HCT116 (cell line): ENCODE measurements around the gene KCND2. TPM values are rescaled to one million over a fixed set of nuclear protein-coding genes. Genes with fewer than 3 reads are reported as not detected.

Source experiments
- ATAC-seq: fragments of 200-7000 bp; cut with Tn5 transposase; 2 replicates; pipeline ENCODE4 v1.9.1; 2020; ENCODE audit warnings: mild to moderate bottlenecking, moderate library complexity
- BruUV-seq: library from RNA; stranded (reverse); fragments of 400-500 nt; replicated peaks from 2 replicates; lab custom pipeline; 2021; lab: Mats Ljungman, UMichigan
- CTCF ChIA-PET: fragments of 300-600 bp; sonication (Branson Sonifier 250); formaldehyde crosslinking; loops from one replicate; lab custom pipeline; 2021; ENCODE audit warnings: antibody characterized with exemption; lab: Charles Lee
- POLR2A ChIA-PET: fragments of 300-600, 350-600 bp; sonication (Branson Sonifier 250); formaldehyde crosslinking; loops from one replicate; lab custom pipeline; 2021; ENCODE audit warnings: antibody characterized with exemption; lab: Charles Lee
- RAD21 ChIA-PET, 2 experiments: fragments of 300-600 bp; sonication (Branson Sonifier 250); formaldehyde crosslinking; loops; one replicate each; lab custom pipeline; 2023; ENCODE audit warnings: low total read pairs in 2 of 2; ENCODE audit not compliant: uncharacterized antibody in 2 of 2, unreplicated experiment in 2 of 2, low non-redundant PET in 1 of 2; lab: Charles Lee
- DNase-seq: peaks from one replicate; pipeline ENCODE4 v3.0.0-alpha.2; 2010; ENCODE audit warnings: low read depth, low spot score
- H2AFZ ChIP-seq: fragments of 200-600 bp; shearing (Covaris generic), sonication (generic); 2 replicates; pipeline ENCODE4 v1.6.1; 2017; ENCODE audit warnings: low read depth, mixed run types, mixed read lengths, antibody characterized with exemption, low read length; ENCODE audit not compliant: poor library complexity, severe bottlenecking
- H3K27ac ChIP-seq: 2 replicates; pipeline ENCODE4 v1.5.1; 2012; ENCODE audit warnings: low read depth, low read length
- H3K27me3 ChIP-seq: fragments of 200-600 bp; sonication (generic); 2 replicates; pipeline ENCODE4 v1.6.1; 2016; ENCODE audit warnings: mixed run types, low read length, mixed read lengths; ENCODE audit not compliant: insufficient read depth
- H3K36me3 ChIP-seq, 2 experiments: fragments of 200-500 bp in 1 of 2; fragments of 200-600 bp in 1 of 2; sonication (Bioruptor generic) in 1 of 2; sonication (generic) in 1 of 2; 2 replicates each; pipeline versions ENCODE4 v1.5.1 to v1.6.1; 2014 to 2016; ENCODE audit warnings: low read length in 2 of 2, inconsistent platforms in 1 of 2, mixed read lengths in 1 of 2, mixed run types in 1 of 2; ENCODE audit not compliant: insufficient read depth in 2 of 2, control insufficient read depth in 1 of 2
- H3K4me1 ChIP-seq, 2 experiments: fragments of 200-600 bp in 1 of 2; sonication (generic) in 1 of 2; 2 replicates each; pipeline versions ENCODE4 v1.5.1 to v1.6.1; 2012 to 2017; ENCODE audit warnings: low read length in 2 of 2, inconsistent platforms in 1 of 2, mild to moderate bottlenecking in 1 of 2, mixed read lengths in 1 of 2, mixed run types in 1 of 2, moderate library complexity in 1 of 2; ENCODE audit not compliant: insufficient read depth in 2 of 2, control insufficient read depth in 1 of 2
- H3K4me2 ChIP-seq: fragments of 200-600 bp; sonication (generic); 2 replicates; pipeline ENCODE4 v1.6.1; 2017; ENCODE audit warnings: mixed run types, low read length, mixed read lengths
- H3K4me3 ChIP-seq, 2 experiments: fragments of 200-600 bp in 1 of 2; sonication (generic) in 1 of 2; replicated peaks in 1 of 2; 2 replicates each; pipeline ENCODE4 v1.5.1; 2011 to 2016; ENCODE audit warnings: low read length in 2 of 2, control low read depth in 1 of 2, low read depth in 1 of 2, mild to moderate bottlenecking in 1 of 2, mixed read lengths in 1 of 2, mixed run types in 1 of 2
- H3K79me2 ChIP-seq: fragments of 200-600 bp; sonication (generic); 2 replicates; pipeline ENCODE4 v1.6.1; 2017; ENCODE audit warnings: mild to moderate bottlenecking, mixed run types, low read length, moderate library complexity, mixed read lengths; ENCODE audit not compliant: insufficient read depth
- H3K9ac ChIP-seq: fragments of 200-600 bp; sonication (generic); 2 replicates; pipeline ENCODE4 v1.6.1; 2016; ENCODE audit warnings: low read length, mixed read lengths
- H3K9me2 ChIP-seq: fragments of 200-600 bp; sonication (generic), shearing (Covaris generic); 2 replicates; pipeline ENCODE4 v1.6.1; 2017; ENCODE audit warnings: mixed run types, mild to moderate bottlenecking, moderate library complexity; ENCODE audit not compliant: insufficient read depth
- H3K9me3 ChIP-seq, 2 experiments: fragments of 200-500 bp in 1 of 2; fragments of 200-600 bp in 1 of 2; sonication (Bioruptor generic) in 1 of 2; sonication (generic) in 1 of 2; 2 replicates each; pipeline ENCODE4 v1.6.1; 2014 to 2017; ENCODE audit warnings: low read length in 2 of 2, mixed read lengths in 2 of 2, inconsistent platforms in 1 of 2, low read depth in 1 of 2, mild to moderate bottlenecking in 1 of 2, mixed run types in 1 of 2, moderate library complexity in 1 of 2; ENCODE audit not compliant: control insufficient read depth in 1 of 2, insufficient read depth in 1 of 2
- H4K20me1 ChIP-seq: fragments of 200-600 bp; sonication (generic), shearing (Covaris generic); 2 replicates; pipeline ENCODE4 v1.6.1; 2017; ENCODE audit warnings: mixed run types, mild to moderate bottlenecking, moderate library complexity; ENCODE audit not compliant: insufficient read depth
- ATF3 ChIP-seq: IDR thresholded peaks from 2 replicates; pipeline ENCODE4 v1.6.1; 2012
- CEBPB ChIP-seq: IDR thresholded peaks from 2 replicates; pipeline ENCODE4 v1.6.1; 2012; ENCODE audit warnings: low read depth
- EGR1 ChIP-seq: IDR thresholded peaks from 2 replicates; pipeline ENCODE4 v1.6.1; 2012; ENCODE audit warnings: low read depth
- ELF1 ChIP-seq: IDR thresholded peaks from 2 replicates; pipeline ENCODE4 v1.6.1; 2012; ENCODE audit warnings: low read depth, borderline replicate concordance
- EZH2 ChIP-seq: fragments of 200-600 bp; sonication (generic); IDR thresholded peaks from 2 replicates; pipeline ENCODE4 v1.6.1; 2017; ENCODE audit warnings: antibody characterized with exemption, mixed run types
- EZH2phosphoT487 ChIP-seq: fragments of 200-600 bp; IDR thresholded peaks from 2 replicates; pipeline ENCODE4 v1.6.1; 2018; ENCODE audit warnings: antibody characterized with exemption, borderline replicate concordance
- POLR2A ChIP-seq: IDR thresholded peaks from 2 replicates; pipeline ENCODE4 v1.7.0; 2011; ENCODE audit warnings: borderline replicate concordance; ENCODE audit not compliant: insufficient read depth, insufficient read length; ENCODE audit errors: extremely low read depth
- SRF ChIP-seq: IDR thresholded peaks from 2 replicates; pipeline ENCODE4 v1.6.1; 2012; ENCODE audit warnings: low read depth
- TCF7L2 ChIP-seq: IDR thresholded peaks from 2 replicates; pipeline ENCODE4 v1.7.0; 2011; ENCODE audit warnings: borderline replicate concordance, inconsistent platforms; ENCODE audit not compliant: insufficient read depth, insufficient read length; ENCODE audit errors: extremely low read depth
- YY1 ChIP-seq: IDR thresholded peaks from 2 replicates; pipeline ENCODE4 v1.6.1; 2011; ENCODE audit warnings: low read length, low read depth, moderate library complexity, mild to moderate bottlenecking; ENCODE audit not compliant: insufficient replicate concordance; ENCODE audit errors: extremely low read depth
- intact Hi-C: fragments of 100-400 bp; cut with micrococcal nuclease; formaldehyde crosslinking; loops from 2 replicates; pipeline ENCODE4 v1.10.0; 2022
- total RNA-seq: library from RNA; stranded (reverse); gene quantifications from one replicate; pipeline ENCODE4 v1.2.1, GENCODE V29; 2021; ENCODE audit not compliant: unreplicated experiment
- TF ChIP-seq, protein P1 (sequence below): IDR thresholded peaks from 2 replicates; pipeline ENCODE4 v1.6.1; 2012; ENCODE audit warnings: low read depth

The KCND2 gene
- total RNA-seq, 1 experiment from 2014 or later: 0.05 TPM

GRCh38 chr7:120405652-120406051, 132.7 kb downstream of the KCND2 start:
- H3K79me2 ChIP-seq: no peaks in the 10 kb centered on the region
- no peaks in the 10 kb centered on the region for H3K36me3 ChIP-seq
- H3K27ac ChIP-seq: no peak overlapping the region
- H3K4me3 ChIP-seq: no peak overlapping the region
- H3K9me3 ChIP-seq: no peaks in the 10 kb centered on the region
- ATAC-seq (no peak), DNase-seq (no peak)
- no peaks in the 10 kb centered on the region for H4K20me1 ChIP-seq
- H3K4me1 ChIP-seq: peaks cover 0 to 13% of the 10 kb centered on the region in 2 experiments; a peak in 2 of 4 replicates
- no peaks in the 10 kb centered on the region for H3K27me3 ChIP-seq
- RAD21 ChIA-PET: no interaction called here
- TF ChIP-seq EZH2 (no peak), SRF (no peak), POLR2A (no peak), TCF7L2 (no peak), EGR1 (no peak), EZH2phosphoT487 (no peak), ATF3 (no peak), CEBPB (no peak), ELF1 (no peak), YY1 (no peak)
- TF ChIP-seq, protein P1, sequence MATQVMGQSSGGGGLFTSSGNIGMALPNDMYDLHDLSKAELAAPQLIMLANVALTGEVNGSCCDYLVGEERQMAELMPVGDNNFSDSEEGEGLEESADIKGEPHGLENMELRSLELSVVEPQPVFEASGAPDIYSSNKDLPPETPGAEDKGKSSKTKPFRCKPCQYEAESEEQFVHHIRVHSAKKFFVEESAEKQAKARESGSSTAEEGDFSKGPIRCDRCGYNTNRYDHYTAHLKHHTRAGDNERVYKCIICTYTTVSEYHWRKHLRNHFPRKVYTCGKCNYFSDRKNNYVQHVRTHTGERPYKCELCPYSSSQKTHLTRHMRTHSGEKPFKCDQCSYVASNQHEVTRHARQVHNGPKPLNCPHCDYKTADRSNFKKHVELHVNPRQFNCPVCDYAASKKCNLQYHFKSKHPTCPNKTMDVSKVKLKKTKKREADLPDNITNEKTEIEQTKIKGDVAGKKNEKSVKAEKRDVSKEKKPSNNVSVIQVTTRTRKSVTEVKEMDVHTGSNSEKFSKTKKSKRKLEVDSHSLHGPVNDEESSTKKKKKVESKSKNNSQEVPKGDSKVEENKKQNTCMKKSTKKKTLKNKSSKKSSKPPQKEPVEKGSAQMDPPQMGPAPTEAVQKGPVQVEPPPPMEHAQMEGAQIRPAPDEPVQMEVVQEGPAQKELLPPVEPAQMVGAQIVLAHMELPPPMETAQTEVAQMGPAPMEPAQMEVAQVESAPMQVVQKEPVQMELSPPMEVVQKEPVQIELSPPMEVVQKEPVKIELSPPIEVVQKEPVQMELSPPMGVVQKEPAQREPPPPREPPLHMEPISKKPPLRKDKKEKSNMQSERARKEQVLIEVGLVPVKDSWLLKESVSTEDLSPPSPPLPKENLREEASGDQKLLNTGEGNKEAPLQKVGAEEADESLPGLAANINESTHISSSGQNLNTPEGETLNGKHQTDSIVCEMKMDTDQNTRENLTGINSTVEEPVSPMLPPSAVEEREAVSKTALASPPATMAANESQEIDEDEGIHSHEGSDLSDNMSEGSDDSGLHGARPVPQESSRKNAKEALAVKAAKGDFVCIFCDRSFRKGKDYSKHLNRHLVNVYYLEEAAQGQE: no peak
- TF ChIP-seq, all 23 proteins: peak for 0
- Histone ChIP-seq H3K4me2 (no peak overlapping the region), H3K9me2 (no peaks in the 10 kb centered on the region), H2AFZ (no peak overlapping the region), H3K9ac (no peak overlapping the region)
- BruUV-seq: no TSS peak
- ChIA-PET POLR2A (no interaction called here), CTCF (no interaction called here)
- intact Hi-C loops: no loop called here
